Neuronal stem cell (in vitro differentiated cells): ENCODE measurements around the gene CABP1.

Source experiments
- DNase-seq: peaks from one replicate; pipeline ENCODE4 v3.0.0-alpha.2; 2013; ENCODE audit warnings: low spot score
- H2AFZ ChIP-seq: one replicate; pipeline ENCODE4 v1.6.1; 2013; ENCODE audit warnings: mild to moderate bottlenecking, low read length, inconsistent platforms
- H2AK5ac ChIP-seq: 2 replicates; pipeline ENCODE4 v1.6.1; 2013; ENCODE audit warnings: low read depth, mild to moderate bottlenecking, inconsistent platforms, low read length, moderate library complexity, mixed read lengths
- H2BK120ac ChIP-seq: 2 replicates; pipeline ENCODE4 v1.6.1; 2013; ENCODE audit warnings: low read depth, mild to moderate bottlenecking, inconsistent platforms, low read length, moderate library complexity, mixed read lengths
- H2BK12ac ChIP-seq: one replicate; pipeline ENCODE4 v1.6.1; 2013; ENCODE audit warnings: low read length, inconsistent platforms
- H2BK15ac ChIP-seq: 2 replicates; pipeline ENCODE4 v1.6.1; 2013; ENCODE audit warnings: mild to moderate bottlenecking, low read length, inconsistent platforms, mixed read lengths
- H2BK5ac ChIP-seq: one replicate; pipeline ENCODE4 v1.6.1; 2013; ENCODE audit warnings: inconsistent platforms, mild to moderate bottlenecking, low read length, moderate library complexity
- H3K14ac ChIP-seq: one replicate; pipeline ENCODE4 v1.6.1; 2013; ENCODE audit warnings: low read length, inconsistent platforms
- H3K18ac ChIP-seq: 2 replicates; pipeline ENCODE4 v1.6.1; 2013; ENCODE audit warnings: low read length, inconsistent platforms
- H3K23ac ChIP-seq: 2 replicates; pipeline ENCODE4 v1.6.1; 2013; ENCODE audit warnings: low read depth, mild to moderate bottlenecking, mixed read lengths, low read length, inconsistent platforms; ENCODE audit not compliant: poor library complexity
- H3K27ac ChIP-seq: replicated peaks from 3 replicates; pipeline ENCODE4 v1.5.1; 2013; ENCODE audit warnings: low read length, inconsistent platforms
- H3K27me3 ChIP-seq, 3 experiments: 2 replicates each; pipeline ENCODE4 v1.6.1; 2013; ENCODE audit warnings: low read length in 3 of 3, mild to moderate bottlenecking in 2 of 3, inconsistent platforms in 1 of 3, low read depth in 1 of 3, mixed read lengths in 1 of 3, moderate library complexity in 1 of 3; ENCODE audit not compliant: control insufficient read depth in 3 of 3, insufficient read depth in 3 of 3
- H3K36me3 ChIP-seq, 2 donors: replicated peaks in 1 of 2; 2 replicates each; pipeline ENCODE4 v1.6.1; 2013; ENCODE audit warnings: low read length in 2 of 2; ENCODE audit not compliant: control insufficient read depth in 2 of 2, insufficient read depth in 2 of 2
- H3K4ac ChIP-seq: 2 replicates; pipeline ENCODE4 v1.6.1; 2013; ENCODE audit warnings: inconsistent platforms, mild to moderate bottlenecking, low read length, moderate library complexity
- H3K4me1 ChIP-seq, 2 donors: 1 replicate in 1 of 2; 2 replicates in 1 of 2; pipeline ENCODE4 v1.6.1; 2013; ENCODE audit warnings: low read length in 2 of 2, low read depth in 1 of 2; ENCODE audit not compliant: control insufficient read depth in 2 of 2, insufficient read depth in 1 of 2
- H3K4me2 ChIP-seq: one replicate; pipeline ENCODE4 v1.6.1; 2013; ENCODE audit warnings: mild to moderate bottlenecking, low read length, inconsistent platforms; ENCODE audit not compliant: insufficient read depth, poor library complexity, severe bottlenecking
- H3K4me3 ChIP-seq, 2 donors: 2 replicates each; pipeline ENCODE4 v1.5.1; 2013; ENCODE audit warnings: low read length in 2 of 2, mild to moderate bottlenecking in 2 of 2, inconsistent platforms in 1 of 2, moderate library complexity in 1 of 2
- H3K79me1 ChIP-seq: one replicate; pipeline ENCODE4 v1.6.1; 2013; ENCODE audit warnings: low read depth, mild to moderate bottlenecking, inconsistent platforms, low read length, moderate library complexity
- H3K9ac ChIP-seq: one replicate; pipeline ENCODE4 v1.6.1; 2013; ENCODE audit warnings: mild to moderate bottlenecking, low read depth, low read length, inconsistent platforms; ENCODE audit not compliant: poor library complexity
- H3K9me3 ChIP-seq, 2 donors: replicated peaks in 1 of 2; 2 replicates each; pipeline versions ENCODE3 to v1.6.1; 2013; ENCODE audit warnings: low read length in 2 of 2, mild to moderate bottlenecking in 2 of 2, inconsistent platforms in 1 of 2, low read depth in 1 of 2, mixed read lengths in 1 of 2, moderate library complexity in 1 of 2; ENCODE audit not compliant: control insufficient read depth in 2 of 2, insufficient read depth in 1 of 2
- H4K8ac ChIP-seq: one replicate; pipeline ENCODE4 v1.6.1; 2013; ENCODE audit warnings: low read depth, mild to moderate bottlenecking, inconsistent platforms, low read length, moderate library complexity
- H4K91ac ChIP-seq: one replicate; pipeline ENCODE4 v1.6.1; 2013; ENCODE audit warnings: low read length, low read depth, mild to moderate bottlenecking, inconsistent platforms; ENCODE audit not compliant: poor library complexity
- WGBS, 2 donors: extraction: QIAGEN DNeasy Blood & Tissue Kit; methylation state at CpG; one replicate each; pipeline ENCODE4 v1.1.7; 2013; ENCODE audit warnings: missing lambda C conversion rate in 2 of 2, mixed read lengths in 1 of 2; ENCODE audit not compliant: insufficient read length in 2 of 2, insufficient replicate concordance in 1 of 2; ENCODE audit errors: extremely low coverage in 2 of 2; 5-methylcytosine and 5-hydroxymethylcytosine counted together

Gene CABP1

GRCh38 chr12:120656008-120656407, 15.6 kb downstream of the CABP1 start:
- Histone ChIP-seq H3K79me1 (no peaks in the 10 kb centered on the region), H3K4ac (no peak overlapping the region)
- no CpG with 5 or more reads among the region's 14 CpGs for WGBS, 2 donors

GRCh38 chr12:120658286-120659150, 18.1 kb downstream of the CABP1 start:
- peak overlapping the region; percentile 47 for H2BK120ac ChIP-seq
- H2BK5ac ChIP-seq, result peak overlapping the region; percentile 54
- peak overlapping the region; percentile 62 for H3K18ac ChIP-seq

More at GRCh38 chr12:120656008-120656407, 15.6 kb downstream of the CABP1 start:
- H3K4me3 ChIP-seq, result no peak overlapping the region
- H3K9me3 ChIP-seq, result no peaks in the 10 kb centered on the region
- no peak overlapping the region for H3K23ac ChIP-seq
- H3K36me3 ChIP-seq, result no peaks in the 10 kb centered on the region
- H3K14ac ChIP-seq, result no peak overlapping the region
- no peak for DNase-seq
- H3K9ac ChIP-seq, result no peak overlapping the region
- peak overlapping the region; percentile 54 for H2AK5ac ChIP-seq
- no peak overlapping the region for H2BK15ac ChIP-seq
- no peak overlapping the region for H2BK120ac ChIP-seq
- H4K91ac ChIP-seq, result no peak overlapping the region
- no peak overlapping the region for H3K18ac ChIP-seq
- H2BK5ac ChIP-seq, result no peak overlapping the region
- H4K8ac ChIP-seq, result no peak overlapping the region
- H2AFZ ChIP-seq, result no peak overlapping the region
- no peak overlapping the region for H2BK12ac ChIP-seq
- H3K4me2 ChIP-seq, result no peak overlapping the region
- H3K4me1 ChIP-seq, result peaks cover 7 to 15% of the 10 kb centered on the region in 2 donors
- H3K27ac ChIP-seq, result no peak overlapping the region
- peaks cover 0 to 11% (median 0%) of the 10 kb centered on the region in 3 experiments for H3K27me3 ChIP-seq

GRCh38 chr12:120659151-120659525, 18.7 kb downstream of the CABP1 start:
- no peaks in the 10 kb centered on the region for H3K27me3 ChIP-seq

More at GRCh38 chr12:120658286-120659150, 18.1 kb downstream of the CABP1 start:
- Histone ChIP-seq H3K27me3 (no peaks in the 10 kb centered on the region), H3K4me1 (peaks cover 0 to 2% of the 10 kb centered on the region in 2 donors), H3K23ac (no peak overlapping the region), H2AFZ (no peak overlapping the region), H3K9me3 (no peaks in the 10 kb centered on the region), H4K8ac (no peak overlapping the region), H3K36me3 (no peaks in the 10 kb centered on the region), H3K4me3 (peak overlapping the region in 1 of 2 donors; percentile 62), H4K91ac (no peak overlapping the region), H2BK15ac (no peak overlapping the region), H3K79me1 (no peaks in the 10 kb centered on the region), H3K9ac (no peak overlapping the region), H3K4me2 (no peak overlapping the region), H3K14ac (peak overlapping the region; percentile 57), H3K4ac (no peak overlapping the region), H2AK5ac (peak overlapping the region; percentile 60), H3K27ac (no peak overlapping the region), H2BK12ac (no peak overlapping the region)
- DNase-seq, result no peak
- whole genome bisulfite sequencing, 2 donors, result no CpG with 5 or more reads among the region's 22 CpGs

GRCh38 chr12:120661432-120661831, 21.0 kb downstream of the CABP1 start:
- H2AK5ac ChIP-seq, result no peak overlapping the region
- H2BK12ac ChIP-seq, result no peak overlapping the region
- H3K79me1 ChIP-seq, result no peaks in the 10 kb centered on the region
- no peak overlapping the region for H2BK120ac ChIP-seq
- H2AFZ ChIP-seq, result no peak overlapping the region
- no peak overlapping the region for H3K4ac ChIP-seq
- H3K4me3 ChIP-seq, result no peak overlapping the region
- H2BK5ac ChIP-seq, result no peak overlapping the region
- DNase-seq, result no peak
- H3K9me3 ChIP-seq, result no peaks in the 10 kb centered on the region
- H3K14ac ChIP-seq, result no peak overlapping the region
- H3K36me3 ChIP-seq, result no peaks in the 10 kb centered on the region
- WGBS, 2 donors, result 100% methylated on average over 2 of the region's 2 CpGs
- no peaks in the 10 kb centered on the region for H3K27me3 ChIP-seq
- no peak overlapping the region for H3K18ac ChIP-seq
- no peak overlapping the region for H3K9ac ChIP-seq
- no peak overlapping the region for H3K23ac ChIP-seq
- no peak overlapping the region for H4K8ac ChIP-seq
- H2BK15ac ChIP-seq, result no peak overlapping the region
- peaks cover under 1 to 2% of the 10 kb centered on the region in 2 donors for H3K4me1 ChIP-seq
- no peak overlapping the region for H3K4me2 ChIP-seq
- no peak overlapping the region for H4K91ac ChIP-seq
- H3K27ac ChIP-seq, result no peak overlapping the region

More at GRCh38 chr12:120659151-120659525, 18.7 kb downstream of the CABP1 start:
- no CpG with 5 or more reads among the region's 8 CpGs for WGBS, 2 donors
- peak overlapping the region; percentile 60 for H2AK5ac ChIP-seq
- H4K91ac ChIP-seq, result no peak overlapping the region
- peak overlapping the region; percentile 54 for H2BK5ac ChIP-seq
- no peak overlapping the region for H3K4ac ChIP-seq
- no peak overlapping the region for H3K9ac ChIP-seq
- H3K4me1 ChIP-seq, result peaks cover 0 to 2% of the 10 kb centered on the region in 2 donors
- H2BK12ac ChIP-seq, result no peak overlapping the region
- no peak overlapping the region for H4K8ac ChIP-seq
- no peaks in the 10 kb centered on the region for H3K9me3 ChIP-seq
- no peak overlapping the region for H3K4me2 ChIP-seq
- no peaks in the 10 kb centered on the region for H3K79me1 ChIP-seq
- H3K23ac ChIP-seq, result no peak overlapping the region
- H2BK15ac ChIP-seq, result no peak overlapping the region
- no peak overlapping the region for H3K18ac ChIP-seq
- no peak overlapping the region for H2AFZ ChIP-seq
- H3K36me3 ChIP-seq, result no peaks in the 10 kb centered on the region
- H2BK120ac ChIP-seq, result peak overlapping the region; percentile 47
- no peak overlapping the region for H3K27ac ChIP-seq
- no peak overlapping the region for H3K4me3 ChIP-seq
- DNase-seq, result no peak
- H3K14ac ChIP-seq, result no peak overlapping the region
